Progenitor cell of endocrine pancreas (in vitro differentiated cells): ENCODE measurements around the gene SYT9. TPM values are rescaled to one million over a fixed set of nuclear protein-coding genes. Genes with fewer than 3 reads are reported as not detected.

Experiments used
- DNase-seq: peaks from one replicate; pipeline ENCODE4 v3.0.0; 2021; ENCODE audit warnings: low spot score; ENCODE audit not compliant: unreplicated experiment
- H3K27ac Mint-ChIP-seq: 2 replicates; pipeline ENCODE4 v1.8.0; 2021; ENCODE audit warnings: mild to moderate bottlenecking, moderate library complexity, mixed read lengths
- H3K27me3 Mint-ChIP-seq: 2 replicates; pipeline ENCODE4 v1.8.0; 2021; ENCODE audit warnings: mixed read lengths
- H3K36me3 Mint-ChIP-seq: 2 replicates; pipeline ENCODE4 v1.8.0; 2022; ENCODE audit warnings: mixed read lengths; ENCODE audit not compliant: insufficient read depth
- H3K4me1 Mint-ChIP-seq: 2 replicates; pipeline ENCODE4 v1.8.0; 2021; ENCODE audit warnings: low read depth, mixed read lengths
- H3K4me3 Mint-ChIP-seq: 2 replicates; pipeline ENCODE4 v1.8.0; 2021; ENCODE audit warnings: low read depth, mild to moderate bottlenecking, moderate library complexity, mixed read lengths
- H3K9me3 Mint-ChIP-seq: 2 replicates; pipeline ENCODE4 v1.8.0; 2021; ENCODE audit warnings: low read depth, mixed read lengths
- long read RNA-seq: library from polyadenylated mRNA; unstranded; transcript quantifications from one replicate; pipeline ENCODE4 v2.0.0, GENCODE V29; 2020
- total RNA-seq: library from RNA; stranded (reverse); gene quantifications from 2 replicates; pipeline ENCODE4 v1.2.1, GENCODE V29; 2021
- TF ChIP-seq, protein P1 (sequence below): fragments of 200-600 bp; sonication (generic); IDR thresholded peaks from one replicate; pipeline ENCODE4 v1.5.0; 2021; ENCODE audit warnings: antibody characterized with exemption, mild to moderate bottlenecking; ENCODE audit not compliant: unreplicated experiment

The SYT9 gene
- 0.42 and 0.57 TPM in 2 replicates for total RNA-seq
- long read RNA-seq, result 0 reads

DNA sequence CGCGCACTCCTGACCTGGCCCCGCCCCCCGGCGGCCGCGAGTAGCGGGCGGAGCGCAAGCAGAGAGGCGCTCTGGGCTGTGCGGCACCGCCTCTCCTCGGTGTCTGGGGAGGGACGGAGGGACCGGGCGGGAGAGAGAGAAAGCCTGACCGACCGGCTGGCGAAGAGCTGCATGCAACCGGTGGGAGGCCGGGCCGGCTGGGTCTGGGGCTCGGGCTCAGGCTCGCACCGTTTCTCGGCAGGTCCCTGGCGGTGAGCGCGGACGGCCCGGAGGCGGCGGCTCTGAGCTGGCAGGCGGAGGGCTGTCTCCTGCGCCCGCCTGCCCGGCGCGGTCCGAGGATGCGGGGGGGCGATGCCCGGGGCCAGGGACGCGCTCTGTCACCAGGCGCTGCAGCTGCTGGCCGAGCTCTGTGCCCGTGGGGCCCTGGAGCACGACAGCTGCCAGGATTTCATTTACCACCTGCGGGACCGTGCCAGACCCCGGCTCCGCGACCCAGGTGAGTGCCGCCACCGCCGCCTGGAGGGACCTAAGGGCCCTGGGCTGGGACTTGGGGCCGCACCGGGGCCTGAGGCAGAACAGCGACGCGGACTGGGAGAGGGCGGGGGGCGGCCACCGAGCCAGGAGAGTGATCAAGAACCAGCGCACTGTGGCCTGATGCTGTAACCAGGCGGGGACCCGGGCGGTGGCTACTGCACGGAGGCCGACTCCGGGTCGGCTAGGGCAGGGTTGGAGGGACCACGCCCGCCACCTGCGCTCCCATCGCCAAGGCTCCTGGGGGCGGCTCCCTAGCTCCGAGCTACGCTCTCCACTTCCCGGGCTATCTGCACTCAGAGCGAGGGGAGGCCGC, at the start of gene SYT9:
TSS of gene SYT9 (plus strand) at position 69 of the 847 bp plus-strand sequence. CDS start at position 352, 283 bp downstream.
- Mint-ChIP-seq H3K4me3 (peak within 1 kb of the TSS; percentile 68), H3K4me1 (no peaks in the 10 kb centered on the region), H3K9me3 (peaks cover 3% of the 10 kb centered on the region), H3K27ac (no peak within 1 kb of the TSS), H3K36me3 (no peaks in the 10 kb centered on the region), H3K27me3 (peaks cover 70% of the 10 kb centered on the region)
- TF ChIP-seq, protein P1, sequence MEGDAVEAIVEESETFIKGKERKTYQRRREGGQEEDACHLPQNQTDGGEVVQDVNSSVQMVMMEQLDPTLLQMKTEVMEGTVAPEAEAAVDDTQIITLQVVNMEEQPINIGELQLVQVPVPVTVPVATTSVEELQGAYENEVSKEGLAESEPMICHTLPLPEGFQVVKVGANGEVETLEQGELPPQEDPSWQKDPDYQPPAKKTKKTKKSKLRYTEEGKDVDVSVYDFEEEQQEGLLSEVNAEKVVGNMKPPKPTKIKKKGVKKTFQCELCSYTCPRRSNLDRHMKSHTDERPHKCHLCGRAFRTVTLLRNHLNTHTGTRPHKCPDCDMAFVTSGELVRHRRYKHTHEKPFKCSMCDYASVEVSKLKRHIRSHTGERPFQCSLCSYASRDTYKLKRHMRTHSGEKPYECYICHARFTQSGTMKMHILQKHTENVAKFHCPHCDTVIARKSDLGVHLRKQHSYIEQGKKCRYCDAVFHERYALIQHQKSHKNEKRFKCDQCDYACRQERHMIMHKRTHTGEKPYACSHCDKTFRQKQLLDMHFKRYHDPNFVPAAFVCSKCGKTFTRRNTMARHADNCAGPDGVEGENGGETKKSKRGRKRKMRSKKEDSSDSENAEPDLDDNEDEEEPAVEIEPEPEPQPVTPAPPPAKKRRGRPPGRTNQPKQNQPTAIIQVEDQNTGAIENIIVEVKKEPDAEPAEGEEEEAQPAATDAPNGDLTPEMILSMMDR, result peak; percentile 29
- DNase-seq, result peak; percentile 58

DNA sequence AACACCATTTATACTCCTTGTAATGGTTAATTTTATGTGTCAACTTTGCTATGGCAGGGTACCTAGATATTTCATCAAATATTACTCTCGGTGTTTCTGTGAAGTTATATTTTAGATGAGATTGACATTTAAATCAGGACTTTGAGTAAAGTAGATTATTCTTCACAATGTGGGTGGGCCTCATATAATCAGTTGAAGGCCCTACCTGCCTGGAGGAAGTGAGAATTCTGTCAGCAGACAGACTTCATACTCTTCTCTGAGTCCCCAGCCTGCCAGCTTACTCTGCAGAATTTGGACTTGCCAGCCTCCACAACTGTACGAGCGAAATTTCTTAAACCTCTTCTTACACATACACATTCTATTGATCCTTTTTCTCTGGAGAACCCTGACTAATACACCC, 49.3 kb upstream of the SYT9 start:
- Mint-ChIP-seq H3K36me3 (no peaks in the 10 kb centered on the region), H3K4me1 (peaks cover 2% of the 10 kb centered on the region), H3K27ac (no peak overlapping the region), H3K27me3 (no peaks in the 10 kb centered on the region), H3K4me3 (no peak overlapping the region), H3K9me3 (no peaks in the 10 kb centered on the region)
- no peak for DNase-seq
- TF ChIP-seq, protein P1, result no peak

- TF ChIP-seq, protein P1, result no peak
- Mint-ChIP-seq H3K4me3 (no peak overlapping the region), H3K4me1 (peaks cover 2% of the 10 kb centered on the region), H3K27ac (no peak overlapping the region), H3K27me3 (no peaks in the 10 kb centered on the region), H3K36me3 (no peaks in the 10 kb centered on the region), H3K9me3 (no peaks in the 10 kb centered on the region)
- no peak for DNase-seq
Observed at GRCh38 chr11:7204778-7205177, 46.9 kb upstream of the SYT9 start.

DNA sequence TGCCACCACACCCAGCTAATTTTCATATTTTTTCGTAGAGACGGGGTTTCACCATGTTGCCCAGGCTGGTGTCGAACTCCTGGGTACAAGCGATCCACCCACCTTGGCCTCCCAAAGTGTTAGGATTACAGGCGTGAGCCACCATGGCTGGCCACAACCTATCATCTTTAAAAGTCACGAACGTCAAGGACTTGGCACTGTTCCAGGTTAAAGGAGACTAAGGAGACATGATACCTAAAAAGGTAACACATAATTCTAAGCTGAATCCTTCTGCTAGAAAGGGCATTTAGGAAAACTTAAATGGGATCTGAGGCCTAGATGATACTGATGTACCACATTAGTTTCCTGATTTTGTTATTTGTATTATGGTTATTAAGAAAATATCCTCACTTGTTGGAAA, 43.3 kb upstream of the SYT9 start:
- H3K27ac Mint-ChIP-seq, result no peak overlapping the region
- no peak overlapping the region for H3K4me3 Mint-ChIP-seq
- TF ChIP-seq, protein P1, result no peak
- no peaks in the 10 kb centered on the region for H3K9me3 Mint-ChIP-seq
- no peaks in the 10 kb centered on the region for H3K36me3 Mint-ChIP-seq
- H3K4me1 Mint-ChIP-seq, result peaks cover 2% of the 10 kb centered on the region
- DNase-seq, result no peak
- H3K27me3 Mint-ChIP-seq, result peaks cover 9% of the 10 kb centered on the region

- Mint-ChIP-seq H3K4me3 (no peak overlapping the region), H3K27ac (no peak overlapping the region), H3K4me1 (no peaks in the 10 kb centered on the region), H3K9me3 (no peaks in the 10 kb centered on the region), H3K27me3 (peaks cover 42% of the 10 kb centered on the region), H3K36me3 (no peaks in the 10 kb centered on the region)
- TF ChIP-seq, protein P1, result no peak
- no peak for DNase-seq
Observed at GRCh38 chr11:7219491-7219890, 32.2 kb upstream of the SYT9 start.
